SH-SY5Y (cell line): ENCODE results near the gene SYP.

ENCODE experiments used
- GATA2 ChIP-seq: IDR thresholded peaks from 2 replicates; pipeline ENCODE4 v1.6.1; 2011; ENCODE audit warnings: mild to moderate bottlenecking, low read depth, low read length
- GATA3 ChIP-seq: IDR thresholded peaks from 2 replicates; pipeline ENCODE4 v1.6.1; 2011; ENCODE audit warnings: low read depth, mild to moderate bottlenecking, low read length, moderate library complexity

Gene SYP

GRCh38 chrX:49209434-49210251 is 9.7 kb upstream of the SYP start:
- TF ChIP-seq GATA3 (no peak), GATA2 (no peak)

- no peak for TF ChIP-seq GATA2
- TF ChIP-seq GATA3, result no peak
Observed at GRCh38 chrX:49208399-49208798, 8.4 kb upstream of the SYP start.

- TF ChIP-seq GATA3, result no peak
- no peak for TF ChIP-seq GATA2
Observed at GRCh38 chrX:49206543-49206942, 6.5 kb upstream of the SYP start.

- TF ChIP-seq GATA2 (no peak), GATA3 (no peak)
Observed at GRCh38 chrX:49205443-49205842, 5.5 kb upstream of the SYP start.

- TF ChIP-seq GATA2 (no peak), GATA3 (no peak)
Observed at GRCh38 chrX:49204709-49205108, 4.7 kb upstream of the SYP start.

GRCh38 chrX:49204017-49204416 is 4.0 kb upstream of the SYP start:
- TF ChIP-seq GATA3, result no peak
- TF ChIP-seq GATA2, result no peak

GRCh38 chrX:49203536-49203935 is 3.5 kb upstream of the SYP start:
- TF ChIP-seq GATA3 (no peak), GATA2 (no peak)

- no peak for TF ChIP-seq GATA3
- no peak for TF ChIP-seq GATA2
Observed at GRCh38 chrX:49202022-49202421, 2.0 kb upstream of the SYP start.

- no peak for TF ChIP-seq GATA3
- no peak for TF ChIP-seq GATA2
Observed at GRCh38 chrX:49199315-49199595, 738 bp downstream of the SYP start.

GRCh38 chrX:49198540-49199314 is 1.3 kb downstream of the SYP start:
- no peak for TF ChIP-seq GATA3
- no peak for TF ChIP-seq GATA2

GRCh38 chrX:49197543-49198087 is 2.4 kb downstream of the SYP start:
- TF ChIP-seq GATA3 (no peak), GATA2 (no peak)

GRCh38 chrX:49193542-49193964 is 6.4 kb downstream of the SYP start:
- no peak for TF ChIP-seq GATA2
- no peak for TF ChIP-seq GATA3

- no peak for TF ChIP-seq GATA3
- no peak for TF ChIP-seq GATA2
Observed at GRCh38 chrX:49192722-49193328, 7.2 kb downstream of the SYP start.

GRCh38 chrX:49191574-49192011 is 8.4 kb downstream of the SYP start:
- TF ChIP-seq GATA2, result no peak
- TF ChIP-seq GATA3, result no peak
